PC-9 (cell line): Measurements from ENCODE around the gene NOBOX.
"Not testable (repeated sequence)": the region's sequence is repeated elsewhere in the genome, so short reads cannot be mapped to it uniquely, and the experiment has no call there.

Source experiments
- EZH2 ChIP-seq: fragments of 200-600 bp; sonication (generic); IDR thresholded peaks from 2 replicates; pipeline ENCODE4 v1.8.0; 2017; ENCODE audit warnings: antibody characterized with exemption, low read depth
- TF ChIP-seq, protein P1 (sequence below): fragments of 200-600 bp; sonication (generic); conservative IDR thresholded peaks from 2 replicates; pipeline ENCODE4 v1.6.1; 2017; ENCODE audit warnings: mixed run types, antibody characterized with exemption, mild to moderate bottlenecking, moderate library complexity

DNA sequence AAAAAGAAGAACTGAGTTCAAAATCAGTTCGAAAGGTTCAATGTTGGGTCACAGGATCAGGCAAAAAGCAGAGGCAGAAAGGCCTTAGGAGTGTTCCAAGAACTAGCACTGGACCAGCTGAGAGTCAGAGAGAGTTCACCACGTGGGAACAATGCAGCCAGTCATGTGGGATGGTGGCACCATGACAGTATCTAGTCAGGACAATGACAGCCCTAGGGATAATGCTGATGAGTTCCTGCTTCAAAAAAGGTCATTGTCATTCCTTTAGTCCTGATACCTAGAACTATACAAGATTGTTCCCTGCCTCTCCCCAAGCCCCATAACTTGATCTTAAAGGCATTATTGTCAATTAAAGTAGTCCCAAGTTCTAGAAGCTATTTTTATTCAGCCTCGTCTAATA lies 51.8 kb downstream of the NOBOX start:
- TF ChIP-seq, protein P1, sequence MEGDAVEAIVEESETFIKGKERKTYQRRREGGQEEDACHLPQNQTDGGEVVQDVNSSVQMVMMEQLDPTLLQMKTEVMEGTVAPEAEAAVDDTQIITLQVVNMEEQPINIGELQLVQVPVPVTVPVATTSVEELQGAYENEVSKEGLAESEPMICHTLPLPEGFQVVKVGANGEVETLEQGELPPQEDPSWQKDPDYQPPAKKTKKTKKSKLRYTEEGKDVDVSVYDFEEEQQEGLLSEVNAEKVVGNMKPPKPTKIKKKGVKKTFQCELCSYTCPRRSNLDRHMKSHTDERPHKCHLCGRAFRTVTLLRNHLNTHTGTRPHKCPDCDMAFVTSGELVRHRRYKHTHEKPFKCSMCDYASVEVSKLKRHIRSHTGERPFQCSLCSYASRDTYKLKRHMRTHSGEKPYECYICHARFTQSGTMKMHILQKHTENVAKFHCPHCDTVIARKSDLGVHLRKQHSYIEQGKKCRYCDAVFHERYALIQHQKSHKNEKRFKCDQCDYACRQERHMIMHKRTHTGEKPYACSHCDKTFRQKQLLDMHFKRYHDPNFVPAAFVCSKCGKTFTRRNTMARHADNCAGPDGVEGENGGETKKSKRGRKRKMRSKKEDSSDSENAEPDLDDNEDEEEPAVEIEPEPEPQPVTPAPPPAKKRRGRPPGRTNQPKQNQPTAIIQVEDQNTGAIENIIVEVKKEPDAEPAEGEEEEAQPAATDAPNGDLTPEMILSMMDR = not testable (repeated sequence)
- TF ChIP-seq EZH2 = not testable (repeated sequence)
